ENCODE results near the gene ZNF33A. TPM values are rescaled to one million over a fixed set of nuclear protein-coding genes. Genes with fewer than 3 reads are reported as not detected.
"Not testable (repeated sequence)": the region's sequence is repeated elsewhere in the genome, so short reads cannot be mapped to it uniquely, and the experiment has no call there.

ZNF33A gene
- total and polyA plus RNA-seq, 2 experiments from 2014 or later = 20.3 to 32.6 TPM

DNA sequence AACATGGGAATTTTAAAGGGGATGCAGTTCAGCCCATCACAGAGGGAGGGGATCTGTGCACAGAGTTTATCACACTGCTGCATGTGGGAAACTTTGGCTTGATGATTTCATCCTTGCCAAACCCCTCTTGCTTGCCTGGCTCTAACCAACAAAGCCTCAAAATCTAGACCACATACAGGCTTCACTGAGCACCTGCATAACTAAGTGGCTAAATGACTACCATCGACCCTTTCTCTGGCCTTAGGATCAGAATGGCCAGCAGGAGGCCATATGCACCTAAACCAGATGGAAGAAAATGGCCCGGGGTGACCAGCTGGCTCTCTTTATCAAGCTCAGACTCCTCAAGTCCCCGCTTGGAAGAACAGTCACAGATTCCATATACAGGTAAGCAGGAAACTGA, 18.4 kb upstream of the ZNF33A start:
- no peak overlapping the region for H3K27ac Mint-ChIP-seq
- Histone ChIP-seq H3K27me3 (ENCODE audit: insufficient read depth) (no peaks in the 10 kb centered on the region), H3K27ac (ENCODE audit: low read depth) (no peak overlapping the region), H4K20me1 (replicated peaks; ENCODE audit: insufficient read depth) (no peaks in the 10 kb centered on the region), H3K4me1 (ENCODE audit: insufficient read depth) (no peaks in the 10 kb centered on the region), H3K79me2 (replicated peaks; ENCODE audit: insufficient read depth) (no peaks in the 10 kb centered on the region), H3F3A (replicated peaks; ENCODE audit: low read depth) (no peaks in the 10 kb centered on the region), H3K9me2 (ENCODE audit: insufficient read depth) (no peaks in the 10 kb centered on the region), H3K4me3 (no peak overlapping the region), H2AFZ (no peak overlapping the region), H3K4me2 (no peak overlapping the region), H3K36me3 (ENCODE audit: insufficient read depth) (peaks cover 3% of the 10 kb centered on the region; the same call in 1 of the 2 replicates)
- ATAC-seq (no peak), DNase-seq (ENCODE audit: low spot score) (no peak)
- no peaks in the 10 kb centered on the region for H3K4me1 Mint-ChIP-seq
- TF ChIP-seq NANOG (IDR thresholded peaks at IDR 0.05; ENCODE audit: borderline replicate concordance) (no peak), ZNF114 (CRISPR knock-in tag; IDR thresholded peaks at IDR 0.05) (no peak), STAT1 (IDR thresholded peaks at IDR 0.05; ENCODE audit: unreplicated experiment) (no peak), JUNB (IDR thresholded peaks at IDR 0.05; ENCODE audit: unreplicated experiment) (no peak), POLR2AphosphoS5 (IDR thresholded peaks at IDR 0.05; ENCODE audit: low read depth) (no peak)
- TF ChIP-seq, protein P1, sequence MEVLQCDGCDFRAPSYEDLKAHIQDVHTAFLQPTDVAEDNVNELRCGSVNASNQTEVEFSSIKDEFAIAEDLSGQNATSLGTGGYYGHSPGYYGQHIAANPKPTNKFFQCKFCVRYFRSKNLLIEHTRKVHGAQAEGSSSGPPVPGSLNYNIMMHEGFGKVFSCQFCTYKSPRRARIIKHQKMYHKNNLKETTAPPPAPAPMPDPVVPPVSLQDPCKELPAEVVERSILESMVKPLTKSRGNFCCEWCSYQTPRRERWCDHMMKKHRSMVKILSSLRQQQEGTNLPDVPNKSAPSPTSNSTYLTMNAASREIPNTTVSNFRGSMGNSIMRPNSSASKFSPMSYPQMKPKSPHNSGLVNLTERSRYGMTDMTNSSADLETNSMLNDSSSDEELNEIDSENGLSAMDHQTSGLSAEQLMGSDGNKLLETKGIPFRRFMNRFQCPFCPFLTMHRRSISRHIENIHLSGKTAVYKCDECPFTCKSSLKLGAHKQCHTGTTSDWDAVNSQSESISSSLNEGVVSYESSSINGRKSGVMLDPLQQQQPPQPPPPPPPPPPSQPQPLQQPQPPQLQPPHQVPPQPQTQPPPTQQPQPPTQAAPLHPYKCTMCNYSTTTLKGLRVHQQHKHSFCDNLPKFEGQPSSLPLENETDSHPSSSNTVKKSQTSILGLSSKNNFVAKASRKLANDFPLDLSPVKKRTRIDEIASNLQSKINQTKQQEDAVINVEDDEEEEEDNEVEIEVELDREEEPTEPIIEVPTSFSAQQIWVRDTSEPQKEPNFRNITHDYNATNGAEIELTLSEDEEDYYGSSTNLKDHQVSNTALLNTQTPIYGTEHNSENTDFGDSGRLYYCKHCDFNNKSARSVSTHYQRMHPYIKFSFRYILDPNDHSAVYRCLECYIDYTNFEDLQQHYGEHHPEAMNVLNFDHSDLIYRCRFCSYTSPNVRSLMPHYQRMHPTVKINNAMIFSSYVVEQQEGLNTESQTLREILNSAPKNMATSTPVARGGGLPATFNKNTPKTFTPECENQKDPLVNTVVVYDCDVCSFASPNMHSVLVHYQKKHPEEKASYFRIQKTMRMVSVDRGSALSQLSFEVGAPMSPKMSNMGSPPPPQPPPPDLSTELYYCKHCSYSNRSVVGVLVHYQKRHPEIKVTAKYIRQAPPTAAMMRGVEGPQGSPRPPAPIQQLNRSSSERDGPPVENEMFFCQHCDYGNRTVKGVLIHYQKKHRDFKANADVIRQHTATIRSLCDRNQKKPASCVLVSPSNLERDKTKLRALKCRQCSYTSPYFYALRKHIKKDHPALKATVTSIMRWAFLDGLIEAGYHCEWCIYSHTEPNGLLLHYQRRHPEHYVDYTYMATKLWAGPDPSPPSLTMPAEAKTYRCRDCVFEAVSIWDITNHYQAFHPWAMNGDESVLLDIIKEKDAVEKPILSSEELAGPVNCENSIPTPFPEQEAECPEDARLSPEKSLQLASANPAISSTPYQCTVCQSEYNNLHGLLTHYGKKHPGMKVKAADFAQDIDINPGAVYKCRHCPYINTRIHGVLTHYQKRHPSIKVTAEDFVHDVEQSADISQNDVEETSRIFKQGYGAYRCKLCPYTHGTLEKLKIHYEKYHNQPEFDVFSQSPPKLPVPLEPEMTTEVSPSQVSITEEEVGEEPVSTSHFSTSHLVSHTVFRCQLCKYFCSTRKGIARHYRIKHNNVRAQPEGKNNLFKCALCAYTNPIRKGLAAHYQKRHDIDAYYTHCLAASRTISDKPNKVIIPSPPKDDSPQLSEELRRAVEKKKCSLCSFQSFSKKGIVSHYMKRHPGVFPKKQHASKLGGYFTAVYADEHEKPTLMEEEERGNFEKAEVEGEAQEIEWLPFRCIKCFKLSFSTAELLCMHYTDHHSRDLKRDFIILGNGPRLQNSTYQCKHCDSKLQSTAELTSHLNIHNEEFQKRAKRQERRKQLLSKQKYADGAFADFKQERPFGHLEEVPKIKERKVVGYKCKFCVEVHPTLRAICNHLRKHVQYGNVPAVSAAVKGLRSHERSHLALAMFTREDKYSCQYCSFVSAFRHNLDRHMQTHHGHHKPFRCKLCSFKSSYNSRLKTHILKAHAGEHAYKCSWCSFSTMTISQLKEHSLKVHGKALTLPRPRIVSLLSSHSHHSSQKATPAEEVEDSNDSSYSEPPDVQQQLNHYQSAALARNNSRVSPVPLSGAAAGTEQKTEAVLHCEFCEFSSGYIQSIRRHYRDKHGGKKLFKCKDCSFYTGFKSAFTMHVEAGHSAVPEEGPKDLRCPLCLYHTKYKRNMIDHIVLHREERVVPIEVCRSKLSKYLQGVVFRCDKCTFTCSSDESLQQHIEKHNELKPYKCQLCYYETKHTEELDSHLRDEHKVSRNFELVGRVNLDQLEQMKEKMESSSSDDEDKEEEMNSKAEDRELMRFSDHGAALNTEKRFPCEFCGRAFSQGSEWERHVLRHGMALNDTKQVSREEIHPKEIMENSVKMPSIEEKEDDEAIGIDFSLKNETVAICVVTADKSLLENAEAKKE (CRISPR knock-in tag; IDR thresholded peaks at IDR 0.05) = no peak
- TF ChIP-seq, protein P2, sequence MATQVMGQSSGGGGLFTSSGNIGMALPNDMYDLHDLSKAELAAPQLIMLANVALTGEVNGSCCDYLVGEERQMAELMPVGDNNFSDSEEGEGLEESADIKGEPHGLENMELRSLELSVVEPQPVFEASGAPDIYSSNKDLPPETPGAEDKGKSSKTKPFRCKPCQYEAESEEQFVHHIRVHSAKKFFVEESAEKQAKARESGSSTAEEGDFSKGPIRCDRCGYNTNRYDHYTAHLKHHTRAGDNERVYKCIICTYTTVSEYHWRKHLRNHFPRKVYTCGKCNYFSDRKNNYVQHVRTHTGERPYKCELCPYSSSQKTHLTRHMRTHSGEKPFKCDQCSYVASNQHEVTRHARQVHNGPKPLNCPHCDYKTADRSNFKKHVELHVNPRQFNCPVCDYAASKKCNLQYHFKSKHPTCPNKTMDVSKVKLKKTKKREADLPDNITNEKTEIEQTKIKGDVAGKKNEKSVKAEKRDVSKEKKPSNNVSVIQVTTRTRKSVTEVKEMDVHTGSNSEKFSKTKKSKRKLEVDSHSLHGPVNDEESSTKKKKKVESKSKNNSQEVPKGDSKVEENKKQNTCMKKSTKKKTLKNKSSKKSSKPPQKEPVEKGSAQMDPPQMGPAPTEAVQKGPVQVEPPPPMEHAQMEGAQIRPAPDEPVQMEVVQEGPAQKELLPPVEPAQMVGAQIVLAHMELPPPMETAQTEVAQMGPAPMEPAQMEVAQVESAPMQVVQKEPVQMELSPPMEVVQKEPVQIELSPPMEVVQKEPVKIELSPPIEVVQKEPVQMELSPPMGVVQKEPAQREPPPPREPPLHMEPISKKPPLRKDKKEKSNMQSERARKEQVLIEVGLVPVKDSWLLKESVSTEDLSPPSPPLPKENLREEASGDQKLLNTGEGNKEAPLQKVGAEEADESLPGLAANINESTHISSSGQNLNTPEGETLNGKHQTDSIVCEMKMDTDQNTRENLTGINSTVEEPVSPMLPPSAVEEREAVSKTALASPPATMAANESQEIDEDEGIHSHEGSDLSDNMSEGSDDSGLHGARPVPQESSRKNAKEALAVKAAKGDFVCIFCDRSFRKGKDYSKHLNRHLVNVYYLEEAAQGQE (IDR thresholded peaks at IDR 0.05; ENCODE audit: unreplicated experiment) = no peak
- TF ChIP-seq, protein P3, sequence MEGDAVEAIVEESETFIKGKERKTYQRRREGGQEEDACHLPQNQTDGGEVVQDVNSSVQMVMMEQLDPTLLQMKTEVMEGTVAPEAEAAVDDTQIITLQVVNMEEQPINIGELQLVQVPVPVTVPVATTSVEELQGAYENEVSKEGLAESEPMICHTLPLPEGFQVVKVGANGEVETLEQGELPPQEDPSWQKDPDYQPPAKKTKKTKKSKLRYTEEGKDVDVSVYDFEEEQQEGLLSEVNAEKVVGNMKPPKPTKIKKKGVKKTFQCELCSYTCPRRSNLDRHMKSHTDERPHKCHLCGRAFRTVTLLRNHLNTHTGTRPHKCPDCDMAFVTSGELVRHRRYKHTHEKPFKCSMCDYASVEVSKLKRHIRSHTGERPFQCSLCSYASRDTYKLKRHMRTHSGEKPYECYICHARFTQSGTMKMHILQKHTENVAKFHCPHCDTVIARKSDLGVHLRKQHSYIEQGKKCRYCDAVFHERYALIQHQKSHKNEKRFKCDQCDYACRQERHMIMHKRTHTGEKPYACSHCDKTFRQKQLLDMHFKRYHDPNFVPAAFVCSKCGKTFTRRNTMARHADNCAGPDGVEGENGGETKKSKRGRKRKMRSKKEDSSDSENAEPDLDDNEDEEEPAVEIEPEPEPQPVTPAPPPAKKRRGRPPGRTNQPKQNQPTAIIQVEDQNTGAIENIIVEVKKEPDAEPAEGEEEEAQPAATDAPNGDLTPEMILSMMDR (conservative IDR thresholded peaks at IDR 0.05; ENCODE audit: low read depth in 2 of 2) = no peak
- TF ChIP-seq, protein P4, sequence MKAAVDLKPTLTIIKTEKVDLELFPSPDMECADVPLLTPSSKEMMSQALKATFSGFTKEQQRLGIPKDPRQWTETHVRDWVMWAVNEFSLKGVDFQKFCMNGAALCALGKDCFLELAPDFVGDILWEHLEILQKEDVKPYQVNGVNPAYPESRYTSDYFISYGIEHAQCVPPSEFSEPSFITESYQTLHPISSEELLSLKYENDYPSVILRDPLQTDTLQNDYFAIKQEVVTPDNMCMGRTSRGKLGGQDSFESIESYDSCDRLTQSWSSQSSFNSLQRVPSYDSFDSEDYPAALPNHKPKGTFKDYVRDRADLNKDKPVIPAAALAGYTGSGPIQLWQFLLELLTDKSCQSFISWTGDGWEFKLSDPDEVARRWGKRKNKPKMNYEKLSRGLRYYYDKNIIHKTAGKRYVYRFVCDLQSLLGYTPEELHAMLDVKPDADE (IDR thresholded peaks at IDR 0.05) = no peak
- H3K9me3 Mint-ChIP-seq = peaks cover 90% of the 10 kb centered on the region
- H3K36me3 Mint-ChIP-seq (ENCODE audit: low read depth) = peaks cover 14% of the 10 kb centered on the region
- no peak overlapping the region for H3K4me3 Mint-ChIP-seq
- peaks cover 2% of the 10 kb centered on the region for H3K27me3 Mint-ChIP-seq (ENCODE audit: insufficient read depth, low read depth, poor library complexity)

DNA sequence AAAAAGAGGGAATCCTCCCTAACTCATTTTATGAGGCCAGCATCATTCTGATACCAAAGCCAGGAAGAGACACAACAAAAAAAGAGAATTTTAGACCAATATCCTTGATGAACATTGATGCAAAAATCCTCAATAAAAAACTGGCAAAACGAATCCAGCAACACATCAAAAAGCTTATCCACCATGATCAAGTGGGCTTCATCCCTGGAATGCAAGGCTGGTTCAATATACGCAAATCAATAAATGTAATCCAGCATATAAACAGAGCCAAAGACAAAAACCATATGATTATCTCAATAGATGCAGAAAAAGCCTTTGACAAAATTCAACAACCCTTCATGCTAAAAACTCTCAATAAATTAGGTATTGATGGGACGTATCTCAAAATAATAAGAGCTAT, 11.6 kb upstream of the ZNF33A start:
- ATAC-seq; H3K27me3 Mint-ChIP-seq (ENCODE audit: insufficient read depth, low read depth, poor library complexity); H3K36me3 ChIP-seq (ENCODE audit: insufficient read depth); H3K4me1 ChIP-seq (ENCODE audit: insufficient read depth); H3K9me2 ChIP-seq (ENCODE audit: insufficient read depth); H3K4me3 Mint-ChIP-seq; DNase-seq (ENCODE audit: low spot score); H3K4me2 ChIP-seq; H3K79me2 ChIP-seq (replicated peaks; ENCODE audit: insufficient read depth); H3K4me3 ChIP-seq; H3K27me3 ChIP-seq (ENCODE audit: insufficient read depth); H3K27ac Mint-ChIP-seq; H4K20me1 ChIP-seq (replicated peaks; ENCODE audit: insufficient read depth); H3F3A ChIP-seq (replicated peaks; ENCODE audit: low read depth); H2AFZ ChIP-seq; H3K27ac ChIP-seq (ENCODE audit: low read depth); H3K4me1 Mint-ChIP-seq; H3K36me3 Mint-ChIP-seq (ENCODE audit: low read depth): not testable (repeated sequence)
- H3K9me3 Mint-ChIP-seq = peaks cover 63% of the 10 kb centered on the region
